KMS-11 (cell line): ENCODE results near the gene MIDN.

ENCODE experiments used
- H2AFZ ChIP-seq: fragments of 200-600 bp; sonication (generic); 2 replicates; pipeline ENCODE4 v1.6.1; 2016; ENCODE audit warnings: antibody characterized with exemption, mixed run types, low read depth
- H3K27ac ChIP-seq: fragments of 200-600 bp; sonication (generic); 2 replicates; pipeline ENCODE4 v1.6.1; 2016; ENCODE audit warnings: mild to moderate bottlenecking, mixed run types
- H3K27me3 ChIP-seq: fragments of 200-600 bp; sonication (generic); 2 replicates; pipeline ENCODE4 v1.6.1; 2017; ENCODE audit warnings: mild to moderate bottlenecking, low read depth, mixed run types, moderate library complexity; ENCODE audit not compliant: insufficient read depth
- H3K36me3 ChIP-seq: fragments of 200-600 bp; sonication (generic); 2 replicates; pipeline ENCODE4 v1.6.1; 2017; ENCODE audit warnings: mild to moderate bottlenecking, mixed run types; ENCODE audit not compliant: insufficient read depth
- H3K4me1 ChIP-seq: fragments of 200-600 bp; sonication (generic); 2 replicates; pipeline ENCODE4 v1.6.1; 2016; ENCODE audit warnings: mild to moderate bottlenecking, low read depth, mixed run types; ENCODE audit not compliant: poor library complexity, severe bottlenecking
- H3K4me2 ChIP-seq: fragments of 200-600 bp; sonication (generic); 2 replicates; pipeline ENCODE4 v1.7.0; 2016; ENCODE audit warnings: mild to moderate bottlenecking, mixed run types
- H3K4me3 ChIP-seq: fragments of 200-600 bp; sonication (generic); IDR thresholded peaks from 2 replicates; pipeline ENCODE4 v1.6.1; 2017; ENCODE audit warnings: low read depth, low read length, mixed read lengths; ENCODE audit not compliant: insufficient read depth
- H3K79me2 ChIP-seq: fragments of 200-600 bp; sonication (generic); 2 replicates; pipeline ENCODE4 v1.6.1; 2016; ENCODE audit warnings: low read depth, mixed run types; ENCODE audit not compliant: insufficient read depth
- H3K9ac ChIP-seq: fragments of 200-600 bp; sonication (generic); 2 replicates; pipeline ENCODE4 v1.6.1; 2016; ENCODE audit warnings: mild to moderate bottlenecking, mixed run types
- H4K20me1 ChIP-seq: fragments of 200-600 bp; sonication (generic); 2 replicates; pipeline ENCODE4 v1.6.1; 2016; ENCODE audit warnings: mild to moderate bottlenecking, mixed run types; ENCODE audit not compliant: insufficient read depth
- CTCF ChIP-seq: fragments of 200-600 bp; sonication (generic); conservative IDR thresholded peaks from 2 replicates; pipeline ENCODE4 v1.6.1; 2017; ENCODE audit warnings: low read depth, mild to moderate bottlenecking, antibody characterized with exemption, low read length, moderate library complexity, mixed read lengths

MIDN gene

GRCh38 chr19:1287354-1288225, 39.2 kb downstream of the MIDN start:
- H3K27ac ChIP-seq, result no peak overlapping the region
- H3K79me2 ChIP-seq, result no peaks in the 10 kb centered on the region
- H3K4me1 ChIP-seq, result peaks cover 12% of the 10 kb centered on the region
- no peak for TF ChIP-seq CTCF
- peaks cover 86% of the 10 kb centered on the region for H3K27me3 ChIP-seq
- H2AFZ ChIP-seq, result no peak overlapping the region
- H3K36me3 ChIP-seq, result no peaks in the 10 kb centered on the region
- no peak overlapping the region for H3K4me3 ChIP-seq
- H3K9ac ChIP-seq, result no peak overlapping the region
- no peak overlapping the region for H3K4me2 ChIP-seq
- no peaks in the 10 kb centered on the region for H4K20me1 ChIP-seq

DNA sequence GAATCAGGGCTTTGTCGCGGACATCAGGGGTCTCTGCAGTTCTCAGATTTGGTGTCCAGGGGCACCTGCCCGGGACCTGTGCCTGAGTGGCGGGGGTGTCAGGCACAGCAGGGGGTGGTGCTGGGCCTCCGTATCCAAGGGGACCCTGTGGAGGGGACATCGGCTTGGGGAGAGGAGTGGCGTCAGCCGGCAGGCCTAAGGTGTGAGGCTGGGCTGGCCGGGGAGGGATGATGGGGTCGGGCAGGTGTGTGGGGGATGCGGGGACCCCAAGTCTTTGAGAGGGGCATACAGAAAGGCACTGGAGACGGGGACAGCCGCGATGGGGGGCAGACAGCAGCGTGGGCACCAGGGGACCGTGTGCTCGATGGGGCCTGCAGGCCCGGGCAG, 39.8 kb downstream of the MIDN start:
- no peak for TF ChIP-seq CTCF
- peaks cover 90% of the 10 kb centered on the region for H3K27me3 ChIP-seq
- no peaks in the 10 kb centered on the region for H4K20me1 ChIP-seq
- H2AFZ ChIP-seq, result no peak overlapping the region
- peaks cover 14% of the 10 kb centered on the region for H3K4me1 ChIP-seq
- H3K36me3 ChIP-seq, result no peaks in the 10 kb centered on the region
- no peaks in the 10 kb centered on the region for H3K79me2 ChIP-seq
- H3K9ac ChIP-seq, result no peak overlapping the region
- H3K4me3 ChIP-seq, result no peak overlapping the region
- no peak overlapping the region for H3K4me2 ChIP-seq
- no peak overlapping the region for H3K27ac ChIP-seq

DNA sequence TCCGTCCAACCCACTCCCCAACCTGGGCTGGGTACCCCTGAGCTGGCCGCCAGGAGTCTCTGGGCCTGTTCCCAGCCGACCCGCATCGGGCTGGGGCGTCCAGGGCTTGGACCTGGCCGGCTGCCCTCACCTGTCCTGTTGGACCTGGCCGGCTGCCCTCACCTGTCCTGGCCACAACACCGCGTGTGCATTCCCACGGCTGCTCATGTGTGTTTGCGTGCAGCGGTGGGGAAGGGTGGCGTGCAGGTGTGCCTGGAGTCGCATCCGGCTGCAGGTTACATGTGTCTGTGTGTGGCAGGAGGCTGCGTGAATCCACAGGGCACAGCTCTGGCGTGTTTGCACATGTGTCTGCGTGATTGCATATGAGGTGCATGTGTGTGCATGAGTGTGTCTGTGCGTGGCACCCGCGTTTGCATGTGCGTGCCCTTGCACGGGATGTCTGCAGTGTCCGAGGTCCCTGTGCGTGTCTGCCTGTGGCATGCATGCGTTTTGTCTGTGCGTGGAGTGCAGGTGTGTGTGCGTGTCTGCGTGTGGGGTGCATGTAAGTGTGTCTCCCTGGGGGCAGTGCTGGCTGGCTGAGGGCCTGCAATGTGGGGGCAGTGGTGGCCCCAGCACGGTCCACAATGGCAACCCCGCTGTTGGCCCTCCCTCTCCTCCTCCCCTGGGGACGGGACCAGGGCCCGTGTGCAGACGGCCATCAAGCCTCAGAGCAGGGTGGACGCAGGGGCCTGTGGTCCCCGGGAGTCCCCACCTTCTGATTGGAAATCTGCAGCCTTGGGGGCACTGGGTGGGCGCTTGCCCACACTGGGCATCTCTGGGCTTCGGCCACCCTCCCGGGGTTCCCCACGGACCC, 40.7 kb downstream of the MIDN start:
- no peak overlapping the region for H2AFZ ChIP-seq
- H3K4me2 ChIP-seq, result no peak overlapping the region
- H3K36me3 ChIP-seq, result no peaks in the 10 kb centered on the region
- peaks cover 14% of the 10 kb centered on the region for H3K4me1 ChIP-seq
- H3K27me3 ChIP-seq, result peaks cover 90% of the 10 kb centered on the region
- no peak overlapping the region for H3K9ac ChIP-seq
- no peak overlapping the region for H3K27ac ChIP-seq
- TF ChIP-seq CTCF, result no peak
- no peak overlapping the region for H3K4me3 ChIP-seq
- H4K20me1 ChIP-seq, result no peaks in the 10 kb centered on the region
- H3K79me2 ChIP-seq, result no peaks in the 10 kb centered on the region

DNA sequence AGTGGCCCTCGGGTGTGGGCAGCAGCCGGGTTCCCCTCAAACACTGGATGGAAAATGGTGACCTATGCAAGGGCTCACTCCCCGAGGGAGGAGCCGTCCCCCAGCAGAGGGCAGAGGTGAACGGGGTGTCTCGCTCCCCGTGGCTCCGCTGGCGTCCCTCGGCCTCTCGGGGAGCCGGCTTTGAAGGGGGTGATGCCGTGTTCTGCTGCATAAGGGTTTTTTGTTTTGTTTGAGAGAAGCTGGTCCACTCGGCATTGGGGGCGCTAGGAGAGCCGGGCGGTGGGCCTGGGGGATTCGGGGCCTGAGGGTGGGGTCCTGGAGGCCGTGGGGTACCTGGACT, 41.3 kb downstream of the MIDN start:
- Histone ChIP-seq H4K20me1 (no peaks in the 10 kb centered on the region), H3K27me3 (peaks cover 90% of the 10 kb centered on the region), H3K9ac (no peak overlapping the region), H2AFZ (no peak overlapping the region), H3K36me3 (no peaks in the 10 kb centered on the region), H3K79me2 (no peaks in the 10 kb centered on the region), H3K4me2 (no peak overlapping the region), H3K4me1 (peaks cover 14% of the 10 kb centered on the region), H3K4me3 (no peak overlapping the region), H3K27ac (no peak overlapping the region)
- TF ChIP-seq CTCF, result no peak
